Omental fat pad (tissue), 4 donors: ENCODE measurements around the gene PDZRN3. TPM values are rescaled to one million over a fixed set of nuclear protein-coding genes. Genes with fewer than 3 reads are reported as not detected.

Experiments used
- ATAC-seq: fragments of 150-250 bp; one replicate; pipeline ENCODE4 v1.9.1; 2016; ENCODE audit warnings: mild to moderate bottlenecking, moderate library complexity; ENCODE audit not compliant: low FRiP score
- DNase-seq: peaks from one replicate; pipeline ENCODE4 v3.0.0-alpha.2; 2019; ENCODE audit warnings: low spot score
- total RNA-seq, 4 donors: library from RNA; depleted of rRNA; stranded (reverse); fragments of >200 nt; gene quantifications; one replicate each; pipeline ENCODE4 v1.1.0, GENCODE V29; 2016
- TF ChIP-seq, protein P1 (sequence below), 3 donors: fragments of 450-650 bp; IDR thresholded peaks; one replicate each; pipeline ENCODE4 v1.5.1; 2016 to 2017; ENCODE audit warnings: antibody characterized with exemption in 3 of 3, mild to moderate bottlenecking in 3 of 3, moderate library complexity in 2 of 3

Gene PDZRN3
- total RNA-seq, 4 donors from 2014 or later: 22.8 to 47.4 (median 37.5) TPM

DNA sequence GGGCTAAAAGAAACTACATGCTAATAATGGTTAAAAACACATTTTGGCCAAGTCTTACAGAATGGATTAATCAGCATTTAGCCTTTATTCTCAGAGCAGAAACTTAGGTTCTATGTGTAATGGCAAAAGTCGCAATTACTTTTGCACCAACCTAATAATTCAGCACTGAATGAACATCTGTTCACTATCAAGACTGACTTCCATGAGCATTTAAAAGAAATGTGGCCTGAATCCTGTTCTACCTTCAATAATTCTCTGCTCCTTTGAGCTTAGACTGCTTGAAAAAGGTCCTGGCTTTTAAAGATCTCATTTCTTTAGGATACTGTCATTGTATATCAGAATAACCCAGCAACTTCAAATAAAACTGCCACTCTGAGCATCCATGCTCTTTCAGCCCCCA lies 145.9 kb downstream of the PDZRN3 start:
- TF ChIP-seq, protein P1, sequence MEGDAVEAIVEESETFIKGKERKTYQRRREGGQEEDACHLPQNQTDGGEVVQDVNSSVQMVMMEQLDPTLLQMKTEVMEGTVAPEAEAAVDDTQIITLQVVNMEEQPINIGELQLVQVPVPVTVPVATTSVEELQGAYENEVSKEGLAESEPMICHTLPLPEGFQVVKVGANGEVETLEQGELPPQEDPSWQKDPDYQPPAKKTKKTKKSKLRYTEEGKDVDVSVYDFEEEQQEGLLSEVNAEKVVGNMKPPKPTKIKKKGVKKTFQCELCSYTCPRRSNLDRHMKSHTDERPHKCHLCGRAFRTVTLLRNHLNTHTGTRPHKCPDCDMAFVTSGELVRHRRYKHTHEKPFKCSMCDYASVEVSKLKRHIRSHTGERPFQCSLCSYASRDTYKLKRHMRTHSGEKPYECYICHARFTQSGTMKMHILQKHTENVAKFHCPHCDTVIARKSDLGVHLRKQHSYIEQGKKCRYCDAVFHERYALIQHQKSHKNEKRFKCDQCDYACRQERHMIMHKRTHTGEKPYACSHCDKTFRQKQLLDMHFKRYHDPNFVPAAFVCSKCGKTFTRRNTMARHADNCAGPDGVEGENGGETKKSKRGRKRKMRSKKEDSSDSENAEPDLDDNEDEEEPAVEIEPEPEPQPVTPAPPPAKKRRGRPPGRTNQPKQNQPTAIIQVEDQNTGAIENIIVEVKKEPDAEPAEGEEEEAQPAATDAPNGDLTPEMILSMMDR (IDR thresholded peaks at IDR 0.05): no peak
- no peak for ATAC-seq
- DNase-seq: no peak

DNA sequence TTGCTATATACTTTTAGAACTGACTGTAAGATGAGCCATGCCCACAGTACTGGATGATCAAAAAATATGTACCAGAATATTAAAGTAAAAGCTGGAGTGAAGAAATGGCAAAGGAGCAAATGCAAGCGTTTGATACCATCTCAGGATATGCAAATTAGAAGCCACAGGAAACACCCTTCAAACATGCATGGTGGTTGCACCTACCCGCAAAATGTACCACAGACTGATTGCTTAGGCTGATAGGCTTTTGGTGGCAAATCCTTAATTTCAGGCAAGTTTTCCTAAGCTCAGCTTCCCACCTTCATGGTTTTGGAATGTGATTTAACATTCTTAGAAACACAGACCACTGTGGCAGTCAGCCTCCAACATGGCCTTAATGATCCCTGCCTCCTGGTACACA lies 149.0 kb downstream of the PDZRN3 start:
- TF ChIP-seq, protein P1 (IDR thresholded peaks at IDR 0.05): no peak
- no peak for ATAC-seq
- DNase-seq: no peak

DNA sequence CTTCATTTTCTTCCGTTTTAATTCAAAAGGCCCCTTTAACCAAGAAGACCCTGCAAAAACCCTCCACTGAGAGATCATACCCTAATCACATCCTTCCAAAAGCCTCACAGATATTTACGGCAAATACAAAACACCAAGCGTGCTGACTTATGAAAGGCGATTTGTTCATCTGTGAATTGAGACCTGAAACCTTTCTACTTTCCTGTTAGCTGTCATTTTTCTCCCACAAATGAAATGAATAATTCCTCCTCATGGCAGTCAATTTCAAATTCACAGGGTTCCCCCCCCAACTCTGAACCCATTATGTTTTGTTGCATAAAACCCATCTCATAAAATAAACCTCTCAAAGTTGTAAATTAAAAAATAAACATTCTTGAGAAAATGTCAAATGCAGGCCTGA lies 149.6 kb downstream of the PDZRN3 start:
- no peak for ATAC-seq
- DNase-seq: no peak
- TF ChIP-seq, protein P1 (IDR thresholded peaks at IDR 0.05): no peak

DNA sequence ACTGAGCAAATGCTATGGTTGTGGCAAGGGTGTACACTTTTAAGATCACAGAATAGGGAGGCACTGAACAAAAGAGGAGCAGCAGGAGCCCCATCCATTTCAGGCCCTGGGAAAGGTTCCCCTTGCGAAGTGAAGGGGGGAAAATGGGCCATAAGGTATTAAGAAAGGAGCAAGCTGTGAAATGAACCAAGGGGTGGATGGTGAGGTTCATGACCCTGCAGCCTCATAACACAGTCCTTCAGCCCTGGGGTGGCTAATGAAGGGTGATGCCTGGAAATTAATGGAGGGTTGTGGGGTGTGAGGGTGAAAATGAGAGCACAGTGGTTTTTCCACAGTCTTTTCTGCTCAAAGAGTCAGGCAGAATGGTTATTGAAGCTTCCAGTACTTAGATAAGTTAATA lies 150.1 kb downstream of the PDZRN3 start:
- TF ChIP-seq, protein P1 (IDR thresholded peaks at IDR 0.05): no peak
- DNase-seq (no peak), ATAC-seq (no peak)

DNA sequence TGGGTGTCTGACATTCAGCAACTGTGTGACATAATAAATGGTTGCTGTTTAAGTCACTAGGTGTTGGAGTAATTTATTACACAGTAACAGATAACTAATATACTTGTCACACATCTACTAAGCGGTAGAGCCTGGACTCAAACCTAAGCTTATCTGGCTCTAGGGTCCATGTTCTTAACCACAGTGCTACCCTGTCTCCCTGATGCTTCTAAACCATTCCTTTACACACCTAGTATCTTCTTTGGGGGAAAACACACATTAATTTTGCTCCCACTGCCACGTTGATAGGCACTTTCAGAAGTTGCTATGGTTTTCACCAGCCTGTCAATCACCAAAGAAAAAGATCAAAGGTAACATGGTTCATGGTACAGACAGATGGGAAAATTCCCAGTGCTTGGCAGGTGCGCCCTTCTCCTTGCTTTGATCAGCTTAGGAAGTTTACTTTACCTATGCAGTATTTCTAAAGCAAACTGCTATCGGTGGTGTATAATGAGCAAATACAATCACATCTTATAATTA lies 150.8 kb downstream of the PDZRN3 start:
- ATAC-seq (no peak), DNase-seq (no peak)
- TF ChIP-seq, protein P1 (IDR thresholded peaks at IDR 0.05): no peak

DNA sequence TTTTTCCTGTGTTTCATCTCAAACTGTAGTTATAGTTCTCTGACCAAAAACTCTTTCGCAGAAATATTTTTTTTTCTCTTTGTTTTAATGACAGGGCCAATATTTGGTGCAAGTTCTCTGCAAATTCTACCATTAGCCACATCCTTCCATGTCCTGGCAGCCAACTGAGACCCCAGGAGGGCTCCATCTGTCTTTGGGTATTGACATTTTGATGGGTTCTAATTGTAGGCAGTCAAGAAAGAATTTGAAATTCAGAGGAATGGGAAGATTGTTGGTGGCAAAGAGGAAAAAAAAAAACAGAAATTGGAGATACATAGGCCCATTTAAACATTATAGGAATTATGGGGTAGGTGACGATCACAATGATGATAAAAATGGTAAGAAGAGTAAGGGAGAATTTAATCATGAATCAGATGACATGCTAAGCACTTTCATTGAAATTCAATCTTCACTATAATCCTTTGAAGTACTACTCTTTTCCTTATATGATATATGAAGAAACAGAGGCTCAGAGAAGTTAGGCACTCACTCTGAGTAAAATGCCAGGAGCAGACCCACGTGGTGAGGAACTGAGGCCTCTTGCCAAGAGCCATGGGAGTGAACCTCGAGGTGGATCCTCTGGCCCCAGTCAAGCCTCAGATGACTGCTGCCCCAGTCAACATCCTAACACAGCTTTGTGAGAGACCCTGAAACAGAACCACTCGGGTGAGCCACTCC lies 151.4 kb downstream of the PDZRN3 start:
- TF ChIP-seq, protein P1 (IDR thresholded peaks at IDR 0.05): no peak
- DNase-seq (no peak), ATAC-seq (no peak)
